Keratinocyte (primary cell): ENCODE results near the gene TFDP1. TPM values are rescaled to one million over a fixed set of nuclear protein-coding genes. Genes with fewer than 3 reads are reported as not detected.

Experiments used
- DNase-seq: peaks from one replicate; pipeline ENCODE4 v3.0.0-alpha.2; 2011; ENCODE audit warnings: low read depth, missing footprints, low spot score
- FAIRE-seq: peaks from 2 replicates; lab custom pipeline; 2011; peaks lifted over from hg19 to GRCh38; lab: Jason Lieb, UNC
- H2AFZ ChIP-seq: 2 replicates; pipeline ENCODE4 v1.6.0; 2012; ENCODE audit warnings: low read length, control low read depth, inconsistent platforms; ENCODE audit not compliant: control insufficient read depth
- H3K27ac ChIP-seq: 2 replicates; pipeline ENCODE4 v1.5.1; 2011; ENCODE audit warnings: low read length; ENCODE audit not compliant: control insufficient read depth, insufficient read depth
- H3K27me3 ChIP-seq: 3 replicates; pipeline ENCODE4 v1.6.0; 2011; ENCODE audit warnings: low read length; ENCODE audit not compliant: control insufficient read depth, insufficient read depth; ENCODE audit errors: extremely low read depth
- H3K36me3 ChIP-seq, 2 experiments: 2 replicates in 1 of 2; 3 replicates in 1 of 2; pipeline ENCODE4 v1.5.1; 2011; ENCODE audit warnings: low read length in 2 of 2, mild to moderate bottlenecking in 1 of 2; ENCODE audit not compliant: control insufficient read depth in 2 of 2, insufficient read depth in 2 of 2; ENCODE audit errors: extremely low read depth in 1 of 2
- H3K4me1 ChIP-seq: 3 replicates; pipeline ENCODE4 v1.5.1; 2011; ENCODE audit warnings: low read length; ENCODE audit not compliant: control insufficient read depth, insufficient read depth; ENCODE audit errors: extremely low read depth
- H3K4me2 ChIP-seq: 3 replicates; pipeline ENCODE4 v1.6.0; 2011; ENCODE audit warnings: low read depth, low read length; ENCODE audit not compliant: control insufficient read depth, insufficient read depth; ENCODE audit errors: extremely low read depth
- H3K4me3 ChIP-seq, 3 experiments: fragments of 200-600 bp in 1 of 3; sonication (generic) in 1 of 3; 2 replicates in 2 of 3; 3 replicates in 1 of 3; pipeline ENCODE4 v1.5.1; 2011 to 2016; ENCODE audit warnings: low read length in 3 of 3, mild to moderate bottlenecking in 3 of 3, control low read depth in 2 of 3, inconsistent platforms in 1 of 3, low read depth in 1 of 3, mixed read lengths in 1 of 3, mixed run types in 1 of 3, moderate library complexity in 1 of 3; ENCODE audit not compliant: control insufficient read depth in 2 of 3, insufficient read depth in 2 of 3; ENCODE audit errors: extremely low read depth in 1 of 3
- H3K79me2 ChIP-seq: 2 replicates; pipeline ENCODE4 v1.6.0; 2012; ENCODE audit warnings: low read length; ENCODE audit not compliant: control insufficient read depth, insufficient read depth
- H3K9ac ChIP-seq: 3 replicates; pipeline ENCODE4 v1.6.0; 2011; ENCODE audit warnings: low read length; ENCODE audit not compliant: control insufficient read depth, insufficient read depth; ENCODE audit errors: extremely low read depth
- H3K9me1 ChIP-seq: 3 replicates; pipeline ENCODE4 v1.6.0; 2011; ENCODE audit warnings: low read length; ENCODE audit not compliant: control insufficient read depth, insufficient read depth; ENCODE audit errors: extremely low read depth
- H3K9me3 ChIP-seq: 2 replicates; pipeline ENCODE4 v1.5.1; 2012; ENCODE audit warnings: low read depth, low read length; ENCODE audit not compliant: control insufficient read depth
- H4K20me1 ChIP-seq: 3 replicates; pipeline ENCODE4 v1.6.0; 2011; ENCODE audit warnings: low read length; ENCODE audit not compliant: control insufficient read depth, insufficient read depth; ENCODE audit errors: extremely low read depth
- EZH2 ChIP-seq: IDR thresholded peaks from one replicate; pipeline ENCODE4 v1.6.1; 2012; ENCODE audit warnings: inconsistent platforms, mild to moderate bottlenecking, low read length, moderate library complexity
- dilution Hi-C: fragments of 300-500 bp; cut with MboI; formaldehyde crosslinking; loops from one replicate; pipeline ENCODE4 v1.7.0; 2020; ENCODE audit warnings: low sequenced_read_pairs; ENCODE audit not compliant: extremely low pct_ligation_motif_present
- polyA plus RNA-seq, 5 experiments: library from polyadenylated mRNA; depleted of rRNA in 3 of 5; stranded (reverse) in 3 of 5; stranded (forward) in 1 of 5; unstranded in 1 of 5; fragments of >200 nt; gene quantifications; 1 replicate in 1 of 5; 2 replicates in 3 of 5; 3 replicates in 1 of 5; pipeline versions ENCODE4 v1.2.1 to v1.2.3, GENCODE V29; 2011 to 2012; ENCODE audit warnings: missing spikeins in 2 of 5, low read depth in 1 of 5, low replicate concordance in 1 of 5
- TF ChIP-seq, protein P1 (sequence below), 3 experiments: IDR thresholded peaks in 1 of 3; conservative IDR thresholded peaks in 1 of 3; optimal IDR thresholded peaks in 1 of 3; 2 replicates in 2 of 3; 3 replicates in 1 of 3; pipeline versions ENCODE3 to v1.5.1; 2011; ENCODE audit warnings: low read length in 3 of 3, mild to moderate bottlenecking in 3 of 3, moderate library complexity in 2 of 3, control low read depth in 1 of 3, inconsistent platforms in 1 of 3; ENCODE audit not compliant: insufficient read depth in 2 of 3; ENCODE audit errors: extremely low read depth in 1 of 3

Gene TFDP1
- polyA plus RNA-seq, 1 donor (not counting 4 experiments of a cell fraction or from before 2014, with no cell fraction given), result 105 TPM

DNA sequence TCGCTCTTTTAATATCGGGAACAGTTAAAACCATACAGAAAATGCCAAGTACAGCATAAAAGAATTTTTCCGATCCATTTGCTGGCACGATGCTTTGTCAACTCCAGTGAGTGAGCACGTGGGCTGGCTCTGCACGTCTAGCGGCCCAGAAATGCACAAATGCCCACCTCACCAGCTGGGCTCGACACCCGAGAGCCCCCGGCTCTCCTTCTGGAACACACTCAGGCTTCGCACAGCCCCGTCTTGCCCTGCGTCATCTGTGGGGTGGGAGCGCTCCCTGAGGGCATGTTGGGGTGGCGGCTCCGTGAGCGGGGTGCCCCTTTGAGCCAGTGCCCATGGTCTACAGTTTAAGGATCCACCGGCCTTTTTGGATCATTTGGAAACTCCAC, 48.9 kb downstream of the TFDP1 start:
- Histone ChIP-seq H3K9ac (no peak overlapping the region), H3K9me1 (no peaks in the 10 kb centered on the region), H2AFZ (no peak overlapping the region), H3K4me1 (no peaks in the 10 kb centered on the region), H3K4me2 (no peak overlapping the region), H4K20me1 (peaks cover under 1% of the 10 kb centered on the region), H3K4me3 (no peak overlapping the region), H3K27me3 (no peaks in the 10 kb centered on the region), H3K36me3 (peaks cover 59 to 65% of the 10 kb centered on the region in 2 experiments), H3K27ac (no peak overlapping the region), H3K79me2 (peaks cover 29% of the 10 kb centered on the region), H3K9me3 (no peaks in the 10 kb centered on the region)
- FAIRE-seq (no peak), DNase-seq (no peak)
- TF ChIP-seq, protein P1, sequence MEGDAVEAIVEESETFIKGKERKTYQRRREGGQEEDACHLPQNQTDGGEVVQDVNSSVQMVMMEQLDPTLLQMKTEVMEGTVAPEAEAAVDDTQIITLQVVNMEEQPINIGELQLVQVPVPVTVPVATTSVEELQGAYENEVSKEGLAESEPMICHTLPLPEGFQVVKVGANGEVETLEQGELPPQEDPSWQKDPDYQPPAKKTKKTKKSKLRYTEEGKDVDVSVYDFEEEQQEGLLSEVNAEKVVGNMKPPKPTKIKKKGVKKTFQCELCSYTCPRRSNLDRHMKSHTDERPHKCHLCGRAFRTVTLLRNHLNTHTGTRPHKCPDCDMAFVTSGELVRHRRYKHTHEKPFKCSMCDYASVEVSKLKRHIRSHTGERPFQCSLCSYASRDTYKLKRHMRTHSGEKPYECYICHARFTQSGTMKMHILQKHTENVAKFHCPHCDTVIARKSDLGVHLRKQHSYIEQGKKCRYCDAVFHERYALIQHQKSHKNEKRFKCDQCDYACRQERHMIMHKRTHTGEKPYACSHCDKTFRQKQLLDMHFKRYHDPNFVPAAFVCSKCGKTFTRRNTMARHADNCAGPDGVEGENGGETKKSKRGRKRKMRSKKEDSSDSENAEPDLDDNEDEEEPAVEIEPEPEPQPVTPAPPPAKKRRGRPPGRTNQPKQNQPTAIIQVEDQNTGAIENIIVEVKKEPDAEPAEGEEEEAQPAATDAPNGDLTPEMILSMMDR (optimal IDR thresholded peaks at IDR 0.05 in 1 of 3, IDR thresholded peaks at IDR 0.05 in 1 of 3, conservative IDR thresholded peaks at IDR 0.05 in 1 of 3; ENCODE audit: extremely low read depth in 1 of 3, insufficient read depth in 2 of 3, low read length in 3 of 3), result no peak
- TF ChIP-seq EZH2, result no peak
- dilution Hi-C loops, result no loop called here

DNA sequence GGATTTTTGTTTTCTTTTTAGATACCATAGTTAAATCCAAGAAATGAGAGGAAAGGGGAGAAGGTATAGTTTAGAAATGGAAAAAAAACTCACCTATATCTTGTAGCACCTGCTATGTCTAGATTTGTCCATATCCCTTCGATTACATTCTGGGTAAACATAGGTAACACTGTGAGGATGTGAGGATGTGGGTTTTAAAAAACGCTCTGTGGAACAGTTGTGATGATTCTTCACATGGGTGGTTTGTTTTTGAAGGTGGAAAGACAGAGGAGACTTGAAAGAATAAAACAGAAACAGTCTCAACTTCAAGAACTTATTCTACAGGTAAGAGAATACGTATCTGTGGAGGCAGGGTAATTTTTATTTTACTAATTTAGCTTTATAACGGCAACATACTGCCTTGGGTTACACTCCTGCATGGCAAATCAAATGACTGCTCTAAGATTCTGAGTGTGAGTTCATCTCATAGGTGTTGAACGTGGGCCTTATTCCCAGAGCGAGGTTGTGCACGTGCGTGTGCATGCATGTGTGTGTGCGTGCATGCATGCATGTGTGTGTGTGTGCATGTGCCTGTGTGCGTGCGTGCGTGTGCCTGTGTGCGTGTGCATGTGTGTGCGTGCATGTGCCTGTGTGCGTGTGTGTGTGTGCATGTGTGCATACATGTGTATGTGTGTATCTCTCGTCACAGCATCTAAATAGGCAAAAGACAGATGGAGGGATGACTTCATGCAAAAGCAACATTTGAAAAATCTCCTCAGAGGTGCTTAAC, 49.9 kb downstream of the TFDP1 start:
- Histone ChIP-seq H4K20me1 (no peaks in the 10 kb centered on the region), H3K4me1 (no peaks in the 10 kb centered on the region), H3K79me2 (peaks cover 19% of the 10 kb centered on the region), H2AFZ (no peak overlapping the region), H3K27me3 (no peaks in the 10 kb centered on the region), H3K27ac (no peak overlapping the region), H3K9ac (no peak overlapping the region), H3K9me1 (no peaks in the 10 kb centered on the region), H3K36me3 (peaks cover 55 to 74% of the 10 kb centered on the region in 2 experiments), H3K9me3 (no peaks in the 10 kb centered on the region), H3K4me3 (no peak overlapping the region), H3K4me2 (no peak overlapping the region)
- no peak for TF ChIP-seq EZH2
- TF ChIP-seq, protein P1 (optimal IDR thresholded peaks at IDR 0.05 in 1 of 3, IDR thresholded peaks at IDR 0.05 in 1 of 3, conservative IDR thresholded peaks at IDR 0.05 in 1 of 3; ENCODE audit: extremely low read depth in 1 of 3, insufficient read depth in 2 of 3, low read length in 3 of 3), result no peak
- DNase-seq (no peak), FAIRE-seq (no peak)
- dilution Hi-C loops, result no loop called here
